ENCODE data around the gene SEMG1. TPM values are rescaled to one million over a fixed set of nuclear protein-coding genes. Genes with fewer than 3 reads are reported as not detected.

SEMG1 gene
- total and polyA plus RNA-seq, 2 of the 8 experiments (the other 6 are each of a cell fraction or from before 2014, with no cell fraction given) = 3.0 to 5.8 TPM

DNA sequence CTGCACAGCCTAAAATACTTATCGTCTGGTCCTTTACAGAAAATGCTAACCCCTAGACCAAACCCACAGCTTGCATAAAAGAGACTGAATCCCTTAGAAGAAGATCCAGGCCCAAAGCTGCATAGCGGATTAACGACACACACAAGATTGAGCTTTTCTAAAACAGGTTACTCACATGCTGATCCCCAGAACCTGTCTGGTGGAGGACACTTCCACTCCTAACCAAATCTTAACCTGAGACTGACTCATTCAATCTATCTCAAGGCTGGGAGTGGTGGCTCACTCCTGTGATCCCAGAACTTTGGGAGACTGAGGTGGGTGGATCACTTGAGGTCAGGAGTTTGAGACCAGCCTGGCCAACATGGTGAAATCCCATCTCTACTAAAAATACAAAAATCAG, 50.3 kb downstream of the SEMG1 start:
- DNase-seq (ENCODE audit: low read depth in 1 of 2, low spot score in 2 of 2) (no peak), FAIRE-seq (no peak)
- Histone ChIP-seq H3K4me2 (ENCODE audit: insufficient read depth in 1 of 2, low read depth in 2 of 2, low read length in 2 of 2) (no peak overlapping the region), H2BK20ac (ENCODE audit: low read length) (no peak overlapping the region), H3K79me1 (ENCODE audit: low read depth, low read length) (no peaks in the 10 kb centered on the region), H2BK5ac (ENCODE audit: low read depth, low read length) (no peak overlapping the region), H4K91ac (replicated peaks; ENCODE audit: insufficient read length, low read length) (no peak overlapping the region), H3K4me3 (ENCODE audit: extremely low read depth in 1 of 4, insufficient read depth in 2 of 4, low read depth in 3 of 4, low read length in 4 of 4) (no peak overlapping the region), H3K56ac (replicated peaks; ENCODE audit: insufficient read length, low read depth, low read length) (no peak overlapping the region), H3K9me3 (ENCODE audit: insufficient read depth in 2 of 2, low read depth in 1 of 2, low read length in 1 of 2) (no peaks in the 10 kb centered on the region), H3K79me2 (ENCODE audit: control insufficient read depth in 1 of 2, insufficient read depth in 2 of 2, low read length in 2 of 2) (no peaks in the 10 kb centered on the region), H2BK15ac (ENCODE audit: low read length) (no peak overlapping the region), H4K5ac (ENCODE audit: insufficient read length, low read depth, low read length) (no peak overlapping the region), H3K23me2 (ENCODE audit: low read depth, low read length) (no peaks in the 10 kb centered on the region), H2BK120ac (replicated peaks; ENCODE audit: low read depth, low read length) (no peak overlapping the region), H3K4me1 (replicated peaks in 1 of 4; ENCODE audit: control insufficient read depth in 3 of 4, insufficient read depth in 4 of 4, low read length in 3 of 4) (peaks cover 0 to 6% (median 3%) of the 10 kb centered on the region in 4 experiments; a peak in 5 of 7 replicates), H2BK12ac (ENCODE audit: low read depth, low read length) (no peak overlapping the region), H3K14ac (ENCODE audit: insufficient read length) (no peak overlapping the region), H3K23ac (ENCODE audit: insufficient read length) (no peak overlapping the region), H4K20me1 (replicated peaks in 1 of 2; ENCODE audit: control insufficient read depth in 1 of 2, insufficient read depth in 2 of 2, low read length in 2 of 2) (no peaks in the 10 kb centered on the region), H3K18ac (ENCODE audit: extremely low read depth, low read length) (no peak overlapping the region), H2AK5ac (ENCODE audit: low read depth, low read length) (no peak overlapping the region), H3K4ac (replicated peaks; ENCODE audit: insufficient read length, low read depth, low read length) (no peak overlapping the region), H3K9ac (replicated peaks in 1 of 4; ENCODE audit: extremely low read depth in 1 of 4, low read depth in 3 of 4, low read length in 3 of 4) (no peak overlapping the region), H3K27me3 (replicated peaks in 1 of 4; ENCODE audit: control insufficient read depth in 3 of 4, extremely low read depth in 1 of 4, insufficient read depth in 3 of 4, low read length in 3 of 4) (no peaks in the 10 kb centered on the region; a peak in 1 of 7 replicates), H3K36me3 (ENCODE audit: control insufficient read depth in 2 of 4, insufficient read depth in 4 of 4, low read length in 3 of 4) (no peaks in the 10 kb centered on the region), H4K8ac (ENCODE audit: extremely low read depth, insufficient read depth, low read length) (no peak overlapping the region), H3K27ac (ENCODE audit: low read depth, low read length) (no peak overlapping the region), H2AFZ (ENCODE audit: low read length) (no peak overlapping the region)
- WGBS, 2 experiments (ENCODE audit: extremely low coverage in 1 of 2, insufficient coverage in 1 of 2, insufficient read length in 1 of 2, insufficient replicate concordance in 2 of 2, low coverage in 1 of 2, low lambda C conversion rate in 2 of 2, missing lambda C conversion rate in 1 of 2) = 72% methylated on average over 3 of the region's 3 CpGs; no CpG with 5 or more reads in 1 of the 2 experiments
- ChIA-PET CTCF (ENCODE audit: partially characterized antibody) (interaction anchor here (1.1 to 2.9 kb wide), 3 partner anchors 22 to 37 kb away, joined by 3 to 14 read pairs (median 5); no protein-coding TSS in a partner anchor), POLR2A (ENCODE audit: partially characterized antibody) (no interaction called here)
- no peak for TF ChIP-seq SUZ12 (IDR thresholded peaks at IDR 0.05; ENCODE audit: low read length)
- no peak for TF ChIP-seq SRF (IDR thresholded peaks at IDR 0.05; ENCODE audit: low read depth, low read length)
- TF ChIP-seq NANOG (IDR thresholded peaks at IDR 0.05; ENCODE audit: insufficient read depth, low read depth, low read length, poor library complexity, severe bottlenecking) = no peak
- TF ChIP-seq BCL11A (IDR thresholded peaks at IDR 0.05; ENCODE audit: low read depth in 2 of 2, low read length in 2 of 2) = no peak
- no peak for TF ChIP-seq ZNF274 (IDR thresholded peaks at IDR 0.05; ENCODE audit: borderline replicate concordance, extremely low read depth, low read length)
- no peak for TF ChIP-seq RFX5 (IDR thresholded peaks at IDR 0.05; ENCODE audit: borderline replicate concordance, low read depth, low read length)
- no peak for TF ChIP-seq RAD21 (IDR thresholded peaks at IDR 0.05 in 1 of 2, conservative IDR thresholded peaks at IDR 0.05 in 1 of 2; ENCODE audit: low read depth in 2 of 2, low read length in 2 of 2)
- TF ChIP-seq CEBPB (IDR thresholded peaks at IDR 0.05; ENCODE audit: low read depth, low read length) = no peak
- no peak for TF ChIP-seq GABPA (IDR thresholded peaks at IDR 0.05; ENCODE audit: borderline replicate concordance, insufficient read depth, low read length)
- no peak for TF ChIP-seq NRF1 (IDR thresholded peaks at IDR 0.05; ENCODE audit: low read depth, low read length)

All from H1 (cell line).